Activated CD4-positive, alpha-beta T cell treated with anti-CD3 and anti-CD28 coated beads, Interleukin-2, amount 50 U/mL, for 24 hours (primary cell): ENCODE results near the gene SHC1.

Source experiments
- DNase-seq, 2 donors: peaks; one replicate each; pipeline ENCODE4 v3.0.0-alpha.2; 2020; ENCODE audit warnings: low read depth in 1 of 2, low spot score in 1 of 2

Gene SHC1

DNA sequence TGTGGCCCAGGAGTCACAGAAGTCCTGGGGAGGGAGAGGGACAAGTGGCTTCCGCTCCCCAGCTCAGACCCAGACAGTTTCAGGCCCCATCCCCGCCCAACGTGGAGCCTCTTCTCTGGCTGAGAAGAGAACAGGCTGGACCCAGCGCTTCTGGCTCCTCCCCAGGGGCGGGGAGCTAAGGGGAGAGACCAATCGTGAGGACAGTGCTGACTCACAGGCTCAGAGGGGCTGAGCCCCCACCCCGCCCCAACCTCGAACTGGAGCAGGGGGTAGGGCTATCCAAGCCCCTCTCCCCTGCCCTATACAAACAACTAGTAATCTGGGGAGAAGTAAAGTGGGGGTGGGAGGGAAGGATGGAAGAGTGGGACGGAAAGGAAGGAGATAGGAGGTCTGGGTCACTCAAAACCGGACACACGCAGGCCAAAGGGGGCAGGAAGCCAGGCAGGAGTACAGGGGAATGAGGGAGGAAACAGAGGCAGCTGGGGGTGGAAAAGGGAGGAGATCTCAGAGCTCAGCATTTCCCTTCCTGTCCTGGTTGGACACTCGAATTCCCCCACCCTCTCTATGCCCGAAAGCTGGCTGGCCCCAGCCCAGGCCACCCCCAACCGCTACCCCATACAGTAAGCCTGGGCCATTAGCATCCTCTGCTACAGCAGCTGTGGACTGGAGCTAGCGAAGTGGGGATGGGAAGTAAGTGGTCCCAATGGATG lies at the start of gene SHC1:
SHC1 (minus strand) TSS at position 117 of the 710 bp plus-strand sequence. CDS start 221 bp downstream, outside the sequence.
- DNase-seq: no peak

DNA sequence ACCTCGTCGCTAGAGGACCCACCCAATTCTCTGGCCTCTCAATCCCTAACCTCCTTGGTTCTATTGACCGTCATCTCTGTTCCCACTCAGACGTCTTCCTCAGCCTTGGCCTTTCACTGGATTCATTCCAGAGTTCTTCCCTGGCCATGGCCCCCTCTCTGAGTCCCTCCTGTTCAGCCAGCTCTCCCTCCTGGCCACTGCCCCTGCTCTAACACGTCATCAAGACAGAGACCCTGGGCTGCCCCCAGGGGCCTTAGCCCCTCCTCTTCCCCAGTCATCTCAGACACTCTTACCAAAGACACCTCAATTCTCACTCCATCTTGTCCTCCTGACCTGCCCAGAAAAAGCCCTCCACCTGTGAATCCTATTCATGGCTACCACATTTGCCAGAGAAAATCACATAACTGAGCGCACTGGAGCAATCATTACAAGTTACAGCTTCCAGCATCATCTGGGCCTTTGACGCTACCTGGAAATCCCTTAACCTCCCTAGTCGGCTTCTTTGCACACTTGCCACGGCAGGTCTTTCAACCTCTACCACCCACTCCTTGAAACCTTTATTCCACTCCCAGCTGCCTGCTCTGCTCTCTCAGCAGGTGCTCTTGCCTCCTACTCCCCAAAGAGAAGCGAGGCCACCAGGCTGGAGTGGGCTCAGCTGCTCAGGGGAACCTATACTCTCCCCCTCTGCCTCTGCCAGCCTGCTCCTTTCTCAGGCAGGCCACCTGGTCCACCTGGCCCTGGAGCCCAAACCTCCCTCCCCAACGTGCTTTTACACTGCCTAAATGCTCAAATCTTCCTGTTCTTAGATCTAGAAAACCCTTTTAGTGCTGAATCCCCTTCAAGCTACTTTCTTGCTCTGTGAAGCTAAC lies 49.1 kb upstream of the SHC1 start:
- DNase-seq: no peak

DNA sequence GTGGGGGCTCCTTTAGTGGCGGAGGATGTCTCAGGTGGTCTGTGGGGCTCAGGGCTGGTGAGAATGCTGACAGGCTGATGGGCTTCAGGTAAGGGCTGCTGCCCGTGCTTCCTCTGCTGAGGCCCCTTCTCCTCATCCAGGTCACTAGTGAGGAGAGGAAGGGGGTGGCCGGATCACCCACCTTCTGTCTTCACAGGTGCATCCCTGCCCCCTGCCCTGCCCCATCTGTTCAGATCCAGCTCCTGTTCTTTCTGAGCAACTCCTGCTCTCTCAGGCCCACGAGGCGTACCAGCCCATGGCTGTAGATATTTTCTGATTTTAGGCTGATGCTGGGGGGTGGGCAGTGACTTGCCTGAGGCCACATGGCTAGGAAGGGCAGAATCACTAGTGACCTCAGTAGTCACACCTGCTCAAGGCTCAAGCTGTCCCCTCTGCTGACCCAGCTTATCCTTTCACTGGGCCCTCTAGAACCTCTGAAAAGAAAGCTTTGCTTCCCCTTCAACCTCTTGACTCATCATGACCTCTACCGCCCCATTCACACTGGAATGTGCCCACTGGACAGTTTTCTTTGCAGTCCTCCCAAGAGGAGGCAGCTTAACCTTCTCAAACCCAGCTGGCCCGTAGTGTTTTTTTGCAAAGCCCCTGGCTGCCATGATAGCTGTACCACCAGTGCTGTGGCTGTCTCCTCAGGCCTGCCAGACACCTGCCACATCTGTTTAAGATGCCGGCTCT lies 48.2 kb upstream of the SHC1 start:
- DNase-seq: no peak

DNA sequence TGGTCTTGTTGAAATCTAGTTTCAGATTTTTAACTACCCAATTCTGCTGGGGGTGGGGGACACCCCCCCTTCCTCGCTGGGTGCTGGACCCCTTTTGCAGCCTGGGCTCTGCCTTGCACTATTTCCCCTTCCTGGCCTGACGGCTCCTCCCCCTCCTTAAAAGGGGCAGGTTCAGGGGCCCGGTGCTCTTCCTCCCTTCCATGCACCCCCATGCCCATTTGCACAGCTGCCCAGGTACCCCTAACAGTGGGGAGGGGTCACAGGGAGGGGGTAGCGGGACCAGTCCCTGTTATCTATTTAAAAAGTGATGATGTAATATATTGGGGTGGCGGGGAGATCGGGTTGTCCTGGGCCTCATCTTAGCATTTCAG lies 47.4 kb upstream of the SHC1 start:
- no peak for DNase-seq

- DNase-seq: peak; percentile 83 to 86
Observed at GRCh38 chr1:155017041-155017945, 46.7 kb upstream of the SHC1 start.

- no peak for DNase-seq
Observed at GRCh38 chr1:155016231-155016831, 45.8 kb upstream of the SHC1 start.

DNA sequence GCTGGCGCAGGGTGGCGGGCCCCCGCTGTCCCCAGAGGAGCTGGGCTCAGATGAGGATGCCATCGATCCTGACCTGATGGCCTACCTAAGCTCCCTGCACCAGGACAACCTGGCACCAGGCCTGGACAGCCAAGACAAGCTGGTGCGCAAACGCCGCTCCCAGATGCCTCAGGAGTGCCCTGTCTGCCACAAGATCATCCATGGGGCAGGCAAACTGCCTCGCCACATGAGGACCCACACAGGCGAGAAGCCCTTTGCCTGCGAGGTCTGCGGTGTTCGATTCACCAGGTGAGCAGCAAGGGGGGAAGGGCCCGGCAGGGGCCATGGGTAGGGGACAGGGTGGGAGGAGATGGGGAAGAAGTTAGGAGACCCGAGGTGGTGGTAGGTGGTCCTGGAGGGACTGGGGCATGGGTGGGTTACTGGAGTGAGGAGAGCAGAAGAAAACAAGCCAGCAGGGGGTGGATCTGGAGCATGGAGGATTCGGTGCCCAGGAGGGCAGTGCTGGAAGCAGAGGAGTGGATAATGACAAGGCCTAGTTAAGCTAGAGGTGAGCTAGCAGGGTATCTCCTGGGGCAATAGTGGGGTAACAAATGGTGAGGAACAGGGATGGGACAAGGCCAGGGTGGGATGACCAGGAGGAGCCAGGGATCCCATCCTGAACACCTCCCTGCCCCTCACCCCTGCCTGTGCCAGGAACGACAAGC lies 45.1 kb upstream of the SHC1 start:
- DNase-seq: no peak

DNA sequence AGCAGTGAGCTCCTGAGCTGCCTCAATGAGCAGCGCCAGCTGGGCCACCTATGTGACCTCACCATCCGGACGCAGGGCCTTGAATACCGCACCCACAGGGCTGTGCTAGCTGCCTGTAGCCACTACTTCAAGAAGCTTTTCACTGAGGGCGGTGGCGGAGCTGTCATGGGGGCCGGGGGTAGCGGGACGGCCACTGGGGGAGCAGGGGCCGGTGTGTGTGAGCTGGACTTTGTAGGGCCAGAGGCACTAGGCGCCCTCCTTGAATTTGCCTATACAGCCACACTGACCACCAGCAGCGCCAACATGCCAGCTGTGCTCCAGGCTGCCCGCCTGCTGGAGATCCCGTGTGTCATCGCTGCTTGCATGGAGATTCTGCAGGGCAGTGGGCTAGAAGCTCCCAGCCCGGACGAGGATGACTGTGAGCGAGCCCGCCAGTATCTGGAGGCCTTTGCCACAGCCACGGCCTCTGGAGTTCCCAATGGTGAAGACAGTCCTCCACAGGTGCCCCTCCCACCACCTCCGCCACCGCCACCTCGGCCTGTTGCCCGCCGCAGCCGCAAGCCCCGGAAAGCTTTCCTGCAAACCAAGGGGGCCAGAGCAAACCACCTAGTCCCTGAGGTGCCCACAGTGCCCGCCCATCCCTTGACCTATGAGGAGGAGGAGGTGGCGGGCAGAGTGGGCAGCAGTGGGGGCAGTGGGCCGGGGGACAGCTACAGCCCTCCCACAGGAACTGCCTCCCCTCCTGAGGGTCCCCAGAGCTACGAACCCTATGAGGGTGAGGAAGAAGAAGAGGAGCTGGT lies 44.4 kb upstream of the SHC1 start:
- no peak for DNase-seq

DNA sequence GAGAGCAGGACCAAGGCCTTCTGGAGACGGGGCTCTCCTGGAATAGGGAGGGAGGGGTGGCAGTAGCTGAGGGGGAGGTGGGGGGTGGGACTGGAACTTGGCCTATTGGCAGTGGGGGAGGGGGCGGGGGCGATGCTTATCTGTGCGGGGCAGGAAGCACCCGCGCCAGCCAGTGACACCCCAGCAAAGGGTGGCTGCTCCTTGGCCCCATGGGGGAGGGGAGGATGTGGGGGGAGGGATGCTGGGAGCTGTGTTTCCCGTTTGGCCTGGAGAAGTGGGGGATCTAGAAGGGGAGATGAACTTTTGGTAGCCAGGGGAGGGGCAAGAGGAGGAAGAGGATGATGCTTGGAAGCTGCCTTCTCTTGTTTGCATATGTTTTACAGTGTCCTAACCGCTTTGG lies 43.1 kb upstream of the SHC1 start:
- no peak for DNase-seq

GRCh38 chr1:155012776-155013602 lies 42.4 kb upstream of the SHC1 start:
- DNase-seq: no peak

GRCh38 chr1:155012026-155012546 lies 41.5 kb upstream of the SHC1 start:
- no peak for DNase-seq

- no peak for DNase-seq
Observed at GRCh38 chr1:155011437-155012025, 41.0 kb upstream of the SHC1 start.

DNA sequence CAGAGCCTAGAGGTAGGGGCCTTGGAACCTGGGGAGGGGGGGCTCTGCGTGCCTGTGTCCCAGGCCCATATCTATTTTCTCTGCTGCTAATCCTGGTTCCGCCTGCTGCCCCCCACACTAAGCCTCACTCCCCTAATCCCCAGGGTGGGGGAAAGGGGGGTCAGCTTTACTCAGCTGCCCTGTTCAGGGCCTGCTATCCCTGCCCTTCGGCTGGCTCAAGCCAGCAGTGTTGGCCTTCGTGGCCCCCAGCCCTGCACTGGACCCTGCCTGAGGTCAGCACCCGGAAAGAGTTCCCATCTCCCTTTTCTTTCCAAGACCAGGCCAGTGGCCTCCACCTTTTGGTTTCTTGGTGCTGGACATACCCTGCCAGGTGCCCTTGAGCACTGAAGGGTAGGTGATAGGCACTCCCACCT lies 40.5 kb upstream of the SHC1 start:
- DNase-seq: no peak

DNA sequence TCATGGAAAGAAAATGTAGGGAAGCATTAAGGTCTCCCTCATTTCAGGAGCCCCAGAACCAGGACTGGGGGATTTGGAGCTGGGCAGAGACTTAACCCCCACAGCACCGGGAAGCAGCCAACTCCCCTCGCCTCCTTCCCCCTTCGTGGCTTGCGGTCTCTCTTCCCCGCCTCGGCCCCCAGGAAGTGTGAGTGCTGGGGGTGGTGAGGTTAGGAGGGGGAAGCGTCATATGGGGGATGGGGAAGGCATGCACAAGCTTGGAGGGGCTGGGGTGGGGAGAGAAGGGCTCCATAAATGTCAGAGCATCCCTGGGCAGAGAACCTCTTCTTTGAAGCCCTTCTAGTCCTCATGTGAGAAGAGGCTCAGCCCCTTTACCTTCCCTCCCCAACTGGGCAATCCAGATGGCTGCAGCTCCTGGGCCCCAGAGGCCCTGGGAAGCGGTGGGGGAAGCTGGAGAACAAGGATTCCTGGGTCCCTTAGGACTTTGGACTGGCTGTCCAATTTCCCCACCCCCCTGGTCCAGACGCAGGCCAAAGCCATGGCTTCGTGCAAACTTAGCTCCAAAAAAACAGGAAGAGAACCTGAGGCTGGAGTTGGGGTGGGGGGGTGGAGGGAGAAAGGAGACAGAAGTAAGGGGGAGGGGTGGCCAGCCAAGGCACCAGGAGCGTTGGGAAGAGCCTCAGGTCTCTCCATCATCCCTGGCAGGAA lies 39.8 kb upstream of the SHC1 start:
- no peak for DNase-seq

DNA sequence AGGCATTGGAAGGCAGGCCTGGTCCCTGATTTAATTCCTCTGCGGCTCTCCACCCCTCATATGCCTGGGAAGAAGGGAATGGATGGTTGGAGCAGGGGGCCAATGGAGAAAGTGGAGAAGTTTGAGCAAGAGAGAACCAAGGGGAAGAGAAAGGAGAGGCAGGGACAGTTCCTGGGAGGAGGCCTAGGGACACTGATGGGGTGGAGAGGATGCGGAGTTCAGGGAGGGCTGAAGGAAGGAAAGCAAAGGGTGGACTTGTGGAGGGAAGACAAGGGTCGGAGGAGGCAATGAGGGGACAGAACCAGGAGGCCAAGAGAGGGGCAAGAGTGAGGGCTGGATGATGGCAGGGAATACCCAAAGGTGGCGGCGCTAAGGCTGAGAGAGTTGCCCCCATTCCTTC lies 39.2 kb upstream of the SHC1 start:
- DNase-seq: no peak

DNA sequence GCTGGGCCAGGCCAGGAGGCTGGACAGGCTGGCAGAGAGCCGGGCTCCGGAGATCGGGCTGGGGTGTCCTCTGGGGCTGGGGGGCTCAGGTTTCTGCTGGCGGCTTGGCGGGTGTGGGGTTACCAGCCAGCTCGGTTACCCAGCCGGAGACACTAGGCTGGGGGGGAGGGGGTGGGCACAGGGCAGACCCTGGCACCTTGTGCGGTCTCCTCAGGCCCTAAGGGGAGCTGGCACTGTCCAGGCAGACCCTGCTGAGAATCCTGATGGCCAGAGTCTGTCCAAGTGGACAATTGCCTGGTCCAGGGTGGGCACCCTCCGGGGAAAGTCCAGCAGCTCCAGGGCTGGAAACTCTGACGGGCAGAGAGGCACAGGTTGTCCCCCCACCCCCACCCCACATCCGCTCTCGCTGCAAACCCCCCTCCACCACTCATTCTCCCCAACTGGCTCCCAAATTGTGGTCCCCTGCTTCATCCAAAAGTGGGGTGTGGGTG lies 38.7 kb upstream of the SHC1 start:
- DNase-seq: no peak
